HL-60 (cell line): ENCODE measurements around the gene SCP2D1.

ENCODE experiments used
- DNase-seq, 2 experiments: peaks; one replicate each; pipeline ENCODE4 v3.0.0-alpha.2; 2010 to 2020; ENCODE audit warnings: low read depth in 1 of 2, low spot score in 1 of 2
- H3K27ac ChIP-seq: fragments of 250-450 bp; sonication (Bioruptor Pico); replicated peaks from 2 replicates; pipeline ENCODE4 v1.5.1; 2020; ENCODE audit warnings: mild to moderate bottlenecking, moderate library complexity
- H3K27me3 ChIP-seq: fragments of 250-450 bp; sonication (Bioruptor Pico); 2 replicates; pipeline ENCODE4 v1.5.1; 2021; ENCODE audit warnings: mild to moderate bottlenecking, moderate library complexity; ENCODE audit not compliant: insufficient read depth, poor library complexity, severe bottlenecking
- H3K4me3 ChIP-seq: replicated peaks from 2 replicates; pipeline ENCODE4 v1.5.1; 2011; ENCODE audit warnings: mild to moderate bottlenecking, control low read depth, low read length; ENCODE audit not compliant: insufficient read depth
- GABPA ChIP-seq: IDR thresholded peaks from 2 replicates; pipeline ENCODE4 v1.6.1; 2012; ENCODE audit warnings: low read depth
- POLR2AphosphoS5 ChIP-seq: IDR thresholded peaks from 2 replicates; pipeline ENCODE4 v1.6.1; 2012; ENCODE audit warnings: low read depth
- SPI1 ChIP-seq: IDR thresholded peaks from 2 replicates; pipeline ENCODE4 v1.6.1; 2012; ENCODE audit warnings: low read depth, mild to moderate bottlenecking, borderline replicate concordance
- TF ChIP-seq, protein P1 (sequence below): IDR thresholded peaks from one replicate; pipeline ENCODE4 v1.5.1; 2011; ENCODE audit warnings: low read length, control low read depth, inconsistent platforms; ENCODE audit not compliant: insufficient read depth
- TF ChIP-seq, protein P2 (sequence below): IDR thresholded peaks from 2 replicates; pipeline ENCODE4 v1.6.1; 2012; ENCODE audit warnings: low read depth; ENCODE audit not compliant: insufficient replicate concordance

SCP2D1 gene

DNA sequence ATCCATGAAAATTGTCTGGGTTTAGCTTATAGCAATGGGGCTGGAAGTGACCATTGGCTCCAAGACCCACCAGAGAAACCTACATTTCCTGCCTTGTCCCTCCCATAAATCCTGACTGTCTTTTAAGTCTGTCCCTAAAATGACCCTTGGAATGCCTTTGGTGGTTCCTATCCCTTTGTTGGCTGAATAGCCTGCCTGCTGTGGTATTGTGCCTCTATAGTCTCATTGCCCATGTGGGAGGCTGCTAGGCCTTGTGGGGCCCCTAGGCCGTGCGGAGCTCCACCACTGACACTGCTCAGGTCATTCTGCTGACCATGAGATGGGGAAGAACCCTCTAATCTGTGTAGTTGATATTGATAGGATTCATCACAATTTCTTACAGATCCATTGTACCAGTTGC lies 43.3 kb downstream of the SCP2D1 start:
- Histone ChIP-seq H3K27ac (no peak overlapping the region), H3K4me3 (no peak overlapping the region), H3K27me3 (no peaks in the 10 kb centered on the region)
- TF ChIP-seq POLR2AphosphoS5 = no peak
- TF ChIP-seq, protein P1, sequence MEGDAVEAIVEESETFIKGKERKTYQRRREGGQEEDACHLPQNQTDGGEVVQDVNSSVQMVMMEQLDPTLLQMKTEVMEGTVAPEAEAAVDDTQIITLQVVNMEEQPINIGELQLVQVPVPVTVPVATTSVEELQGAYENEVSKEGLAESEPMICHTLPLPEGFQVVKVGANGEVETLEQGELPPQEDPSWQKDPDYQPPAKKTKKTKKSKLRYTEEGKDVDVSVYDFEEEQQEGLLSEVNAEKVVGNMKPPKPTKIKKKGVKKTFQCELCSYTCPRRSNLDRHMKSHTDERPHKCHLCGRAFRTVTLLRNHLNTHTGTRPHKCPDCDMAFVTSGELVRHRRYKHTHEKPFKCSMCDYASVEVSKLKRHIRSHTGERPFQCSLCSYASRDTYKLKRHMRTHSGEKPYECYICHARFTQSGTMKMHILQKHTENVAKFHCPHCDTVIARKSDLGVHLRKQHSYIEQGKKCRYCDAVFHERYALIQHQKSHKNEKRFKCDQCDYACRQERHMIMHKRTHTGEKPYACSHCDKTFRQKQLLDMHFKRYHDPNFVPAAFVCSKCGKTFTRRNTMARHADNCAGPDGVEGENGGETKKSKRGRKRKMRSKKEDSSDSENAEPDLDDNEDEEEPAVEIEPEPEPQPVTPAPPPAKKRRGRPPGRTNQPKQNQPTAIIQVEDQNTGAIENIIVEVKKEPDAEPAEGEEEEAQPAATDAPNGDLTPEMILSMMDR = no peak
- TF ChIP-seq, protein P2, sequence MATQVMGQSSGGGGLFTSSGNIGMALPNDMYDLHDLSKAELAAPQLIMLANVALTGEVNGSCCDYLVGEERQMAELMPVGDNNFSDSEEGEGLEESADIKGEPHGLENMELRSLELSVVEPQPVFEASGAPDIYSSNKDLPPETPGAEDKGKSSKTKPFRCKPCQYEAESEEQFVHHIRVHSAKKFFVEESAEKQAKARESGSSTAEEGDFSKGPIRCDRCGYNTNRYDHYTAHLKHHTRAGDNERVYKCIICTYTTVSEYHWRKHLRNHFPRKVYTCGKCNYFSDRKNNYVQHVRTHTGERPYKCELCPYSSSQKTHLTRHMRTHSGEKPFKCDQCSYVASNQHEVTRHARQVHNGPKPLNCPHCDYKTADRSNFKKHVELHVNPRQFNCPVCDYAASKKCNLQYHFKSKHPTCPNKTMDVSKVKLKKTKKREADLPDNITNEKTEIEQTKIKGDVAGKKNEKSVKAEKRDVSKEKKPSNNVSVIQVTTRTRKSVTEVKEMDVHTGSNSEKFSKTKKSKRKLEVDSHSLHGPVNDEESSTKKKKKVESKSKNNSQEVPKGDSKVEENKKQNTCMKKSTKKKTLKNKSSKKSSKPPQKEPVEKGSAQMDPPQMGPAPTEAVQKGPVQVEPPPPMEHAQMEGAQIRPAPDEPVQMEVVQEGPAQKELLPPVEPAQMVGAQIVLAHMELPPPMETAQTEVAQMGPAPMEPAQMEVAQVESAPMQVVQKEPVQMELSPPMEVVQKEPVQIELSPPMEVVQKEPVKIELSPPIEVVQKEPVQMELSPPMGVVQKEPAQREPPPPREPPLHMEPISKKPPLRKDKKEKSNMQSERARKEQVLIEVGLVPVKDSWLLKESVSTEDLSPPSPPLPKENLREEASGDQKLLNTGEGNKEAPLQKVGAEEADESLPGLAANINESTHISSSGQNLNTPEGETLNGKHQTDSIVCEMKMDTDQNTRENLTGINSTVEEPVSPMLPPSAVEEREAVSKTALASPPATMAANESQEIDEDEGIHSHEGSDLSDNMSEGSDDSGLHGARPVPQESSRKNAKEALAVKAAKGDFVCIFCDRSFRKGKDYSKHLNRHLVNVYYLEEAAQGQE = no peak
- DNase-seq = no peak

DNA sequence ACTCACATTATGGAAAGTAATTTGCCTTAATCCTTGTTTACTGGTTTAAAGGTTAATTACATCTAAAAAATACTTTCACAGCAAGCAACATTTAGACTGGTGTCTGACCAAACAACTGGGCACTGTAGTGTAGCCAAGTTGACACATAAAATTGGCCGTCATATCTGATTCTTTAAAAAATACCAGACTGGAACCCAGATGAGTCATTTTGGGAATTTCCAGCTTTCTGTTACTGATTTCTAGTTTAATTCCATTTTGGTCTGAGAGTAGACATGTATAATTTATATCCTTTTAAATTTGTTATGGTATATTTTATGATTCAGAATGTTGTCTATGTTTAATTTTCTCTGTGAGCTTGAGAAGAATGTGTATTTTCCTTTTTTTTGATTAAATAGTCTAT lies 44.1 kb downstream of the SCP2D1 start:
- DNase-seq = no peak
- Histone ChIP-seq H3K4me3 (no peak overlapping the region), H3K27ac (no peak overlapping the region), H3K27me3 (no peaks in the 10 kb centered on the region)
- TF ChIP-seq GABPA = no peak
- no peak for TF ChIP-seq POLR2AphosphoS5
- no peak for TF ChIP-seq SPI1
- TF ChIP-seq, protein P2 = no peak

DNA sequence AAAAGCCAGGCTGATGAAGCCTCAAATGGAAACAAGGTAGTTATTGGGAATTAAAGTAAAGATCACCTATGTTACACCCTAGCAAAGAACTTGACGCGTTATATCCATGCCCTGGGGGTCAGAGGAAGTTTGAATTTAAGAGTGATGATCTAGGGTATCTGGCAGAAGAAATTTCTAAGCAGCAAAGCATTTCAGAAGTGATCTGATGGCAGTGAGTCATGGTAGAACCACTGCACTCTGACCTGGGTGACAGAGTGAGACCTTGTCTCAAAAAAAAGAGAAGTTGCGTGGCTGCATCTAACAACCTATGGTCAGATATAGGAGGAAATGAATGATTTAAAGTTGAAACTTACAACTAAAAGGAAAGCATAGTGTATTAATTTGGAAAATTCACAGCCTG lies 45.2 kb downstream of the SCP2D1 start:
- no peaks in the 10 kb centered on the region for H3K27me3 ChIP-seq
- H3K4me3 ChIP-seq = no peak overlapping the region
- TF ChIP-seq GABPA = no peak
- no peak for TF ChIP-seq SPI1
- TF ChIP-seq, protein P2 = no peak
- TF ChIP-seq, protein P1 = no peak
- no peak for TF ChIP-seq POLR2AphosphoS5
- no peak overlapping the region for H3K27ac ChIP-seq
- DNase-seq = peak in 1 of 2 experiments; percentile 3
